T-helper 9 cell (primary cell): ENCODE results near the gene MED27.

ENCODE experiments used
- DNase-seq: peaks from one replicate; pipeline ENCODE4 v3.0.0-alpha.2; 2020

The MED27 gene

GRCh38 chr9:131874916-131875670 lies 204.6 kb downstream of the MED27 start:
- DNase-seq: no peak

GRCh38 chr9:131874447-131874846 lies 205.2 kb downstream of the MED27 start:
- no peak for DNase-seq

- no peak for DNase-seq
These were observed 205.7 kb downstream of the MED27 start for GRCh38 chr9:131873891-131874440.

- no peak for DNase-seq
These were observed 206.3 kb downstream of the MED27 start for GRCh38 chr9:131873335-131873734.

- DNase-seq: no peak
These were observed 207.0 kb downstream of the MED27 start for GRCh38 chr9:131872702-131873101.

- no peak for DNase-seq
These were observed 207.7 kb downstream of the MED27 start for GRCh38 chr9:131872006-131872405.

GRCh38 chr9:131870156-131870555 lies 209.5 kb downstream of the MED27 start:
- DNase-seq: no peak

GRCh38 chr9:131869348-131869747 lies 210.3 kb downstream of the MED27 start:
- no peak for DNase-seq

- no peak for DNase-seq
These were observed 210.9 kb downstream of the MED27 start for GRCh38 chr9:131868766-131869165.

GRCh38 chr9:131867611-131868192 lies 212.0 kb downstream of the MED27 start:
- no peak for DNase-seq

- no peak for DNase-seq
These were observed 214.0 kb downstream of the MED27 start for GRCh38 chr9:131865446-131866195.

- DNase-seq: no peak
These were observed 215.1 kb downstream of the MED27 start for GRCh38 chr9:131864531-131864930.

GRCh38 chr9:131863306-131863896 lies 216.3 kb downstream of the MED27 start:
- DNase-seq: no peak

GRCh38 chr9:131862261-131862660 lies 217.4 kb downstream of the MED27 start:
- no peak for DNase-seq

GRCh38 chr9:131860430-131860829 lies 219.2 kb downstream of the MED27 start:
- DNase-seq: no peak

GRCh38 chr9:131858147-131858546 lies 221.5 kb downstream of the MED27 start:
- DNase-seq: no peak

- no peak for DNase-seq
These were observed 223.6 kb downstream of the MED27 start for GRCh38 chr9:131856105-131856504.

- no peak for DNase-seq
These were observed 224.6 kb downstream of the MED27 start for GRCh38 chr9:131854896-131855613.

- no peak for DNase-seq
These were observed 225.3 kb downstream of the MED27 start for GRCh38 chr9:131854334-131854733.

GRCh38 chr9:131853434-131853833 lies 226.2 kb downstream of the MED27 start:
- no peak for DNase-seq

GRCh38 chr9:131851414-131851813 lies 228.3 kb downstream of the MED27 start:
- no peak for DNase-seq

GRCh38 chr9:131849391-131849790 lies 230.3 kb downstream of the MED27 start:
- DNase-seq: no peak
